Muscle of leg (tissue), 11 donors: ENCODE results near the gene INO80B. TPM values are rescaled to one million over a fixed set of nuclear protein-coding genes. Genes with fewer than 3 reads are reported as not detected.

Source experiments
- DNase-seq: peaks from one replicate; pipeline ENCODE4 v3.0.0; 2013
- H3K27ac ChIP-seq: one replicate; pipeline ENCODE4 v1.5.1; 2013; ENCODE audit warnings: mild to moderate bottlenecking, low read length, control low read depth
- H3K27me3 ChIP-seq: one replicate; pipeline ENCODE4 v1.6.1; 2013; ENCODE audit warnings: low read length; ENCODE audit not compliant: control insufficient read depth, insufficient read depth
- H3K36me3 ChIP-seq: one replicate; pipeline ENCODE4 v1.6.1; 2013; ENCODE audit warnings: low read length; ENCODE audit not compliant: control insufficient read depth, insufficient read depth
- H3K4me1 ChIP-seq: one replicate; pipeline ENCODE4 v1.6.1; 2013; ENCODE audit warnings: low read length; ENCODE audit not compliant: control insufficient read depth, insufficient read depth
- H3K4me3 ChIP-seq: one replicate; pipeline ENCODE4 v1.5.1; 2013; ENCODE audit warnings: low read length, control low read depth
- H3K9me3 ChIP-seq: replicated peaks from 2 replicates; pipeline ENCODE4 v1.6.1; 2013; ENCODE audit warnings: low read depth, low read length; ENCODE audit not compliant: control insufficient read depth
- WGBS: methylation state at CpG from one replicate; pipeline ENCODE4 v1.1.5; 2013; ENCODE audit warnings: missing lambda C conversion rate; ENCODE audit not compliant: insufficient coverage; 5-methylcytosine and 5-hydroxymethylcytosine counted together
- polyA plus RNA-seq, 8 donors: library from polyadenylated mRNA; unstranded; fragments of 120-200 nt; gene quantifications; one replicate each; pipeline versions ENCODE4 v1.2.1 to v1.2.3, GENCODE V29; 2013; ENCODE audit warnings: inconsistent platforms in 1 of 8, low replicate concordance in 1 of 8; ENCODE audit not compliant: insufficient read length in 8 of 8, insufficient read depth in 1 of 8
- total RNA-seq: library from RNA; stranded (reverse); fragments of 120-200 nt; gene quantifications from one replicate; pipeline ENCODE4 v1.2.4, GENCODE V29; 2013

INO80B gene
- total and polyA plus RNA-seq, 9 donors = 15.9 to 26.5 (median 21.1) TPM

GRCh38 chr2:74424995-74425406, 29.9 kb upstream of the INO80B start:
- no peaks in the 10 kb centered on the region for H3K27me3 ChIP-seq
- H3K9me3 ChIP-seq = no peaks in the 10 kb centered on the region
- DNase-seq = no peak
- H3K36me3 ChIP-seq = peaks cover 50% of the 10 kb centered on the region
- H3K27ac ChIP-seq = no peak overlapping the region
- no peak overlapping the region for H3K4me3 ChIP-seq
- 57% methylated on average over 2 of the region's 5 CpGs for WGBS
- H3K4me1 ChIP-seq = peaks cover 8% of the 10 kb centered on the region

DNA sequence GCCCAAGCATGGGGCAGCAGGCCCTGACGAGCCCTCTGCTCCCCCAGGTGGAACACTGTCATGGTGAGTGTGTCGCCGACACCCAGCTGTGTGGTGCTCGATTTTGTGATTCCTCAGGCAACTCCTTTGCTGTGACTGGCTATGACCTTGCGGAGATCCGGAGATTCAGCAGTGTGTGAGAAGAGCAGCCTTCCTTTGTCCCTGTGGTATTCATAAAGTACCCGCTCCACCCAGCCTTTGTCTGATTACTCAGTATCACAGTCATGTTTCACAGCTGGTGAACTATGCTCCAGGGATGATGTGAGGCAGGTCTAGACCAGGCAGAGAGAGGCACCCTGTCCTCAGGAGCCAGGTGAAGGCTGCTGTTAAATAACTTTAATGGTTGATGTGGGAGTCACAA, 29.4 kb upstream of the INO80B start:
- 88% methylated on average over 3 of the region's 7 CpGs for WGBS
- Histone ChIP-seq H3K36me3 (peaks cover 55% of the 10 kb centered on the region), H3K27ac (no peak overlapping the region)

DNA sequence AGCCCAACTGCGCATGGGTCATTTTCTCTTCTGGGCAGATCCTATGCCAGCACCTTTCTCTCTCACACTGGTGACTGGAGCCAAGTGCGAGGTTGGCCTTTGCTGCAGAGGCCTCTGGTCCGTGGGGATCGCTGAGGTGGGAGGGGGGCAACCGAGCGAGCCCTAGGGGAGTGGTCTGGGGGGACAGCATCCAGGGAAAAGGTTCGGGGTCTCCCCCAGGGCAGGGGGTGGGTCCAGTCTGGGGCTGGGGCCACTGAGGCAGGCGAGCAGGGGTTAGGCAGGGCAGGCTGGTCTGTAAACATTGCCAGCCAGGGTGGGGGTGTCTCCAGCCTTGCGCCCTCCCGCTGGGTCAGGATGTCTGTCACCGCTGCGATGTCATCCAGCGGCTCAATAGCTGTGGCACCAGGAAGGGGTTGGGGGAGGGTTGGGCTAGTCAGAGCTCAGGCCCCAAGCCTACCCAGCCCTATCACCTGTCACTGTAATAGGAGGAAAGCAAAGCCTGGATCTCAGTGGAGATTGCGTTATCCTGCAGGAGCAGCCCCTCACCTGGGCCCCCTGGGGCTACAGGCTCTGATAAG, 28.6 kb upstream of the INO80B start:
- H3K36me3 ChIP-seq = peaks cover 63% of the 10 kb centered on the region
- WGBS = 80% methylated on average over 11 of the region's 14 CpGs
- no peak overlapping the region for H3K27ac ChIP-seq
- no peaks in the 10 kb centered on the region for H3K9me3 ChIP-seq
- no peak overlapping the region for H3K4me3 ChIP-seq
- H3K27me3 ChIP-seq = no peaks in the 10 kb centered on the region
- DNase-seq = no peak
- peaks cover 8% of the 10 kb centered on the region for H3K4me1 ChIP-seq

More for the DNA sequence above, 29.4 kb upstream of the INO80B start:
- no peaks in the 10 kb centered on the region for H3K27me3 ChIP-seq
- H3K4me3 ChIP-seq = no peak overlapping the region
- DNase-seq = no peak
- H3K9me3 ChIP-seq = no peaks in the 10 kb centered on the region
- peaks cover 8% of the 10 kb centered on the region for H3K4me1 ChIP-seq

DNA sequence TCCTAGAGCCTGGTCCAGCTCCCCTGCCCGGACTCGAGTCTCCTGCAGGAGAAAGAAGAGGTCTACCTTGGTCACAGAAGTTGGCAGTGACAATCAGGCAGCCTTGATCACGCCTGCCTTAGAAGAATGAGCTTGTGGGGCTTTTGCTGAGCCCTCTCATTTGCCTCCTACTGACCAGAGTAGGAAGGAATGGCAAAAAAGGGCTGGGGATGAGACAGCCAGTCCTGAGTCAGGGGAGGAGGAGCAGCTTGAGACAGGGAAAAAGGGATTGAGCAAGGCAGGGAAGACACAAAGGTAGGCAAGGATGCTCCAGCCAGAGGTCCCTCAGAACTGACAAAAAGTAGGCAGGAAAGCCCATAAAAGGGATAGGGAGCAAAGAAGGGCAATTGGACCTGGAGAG, 27.3 kb upstream of the INO80B start:
- no peak for DNase-seq

GRCh38 chr2:74428675-74429074, 26.2 kb upstream of the INO80B start:
- Histone ChIP-seq H3K4me3 (no peak overlapping the region), H3K36me3 (peaks cover 76% of the 10 kb centered on the region), H3K4me1 (no peaks in the 10 kb centered on the region), H3K9me3 (no peaks in the 10 kb centered on the region), H3K27me3 (no peaks in the 10 kb centered on the region), H3K27ac (no peak overlapping the region)
- no peak for DNase-seq
- 68% methylated on average over 2 of the region's 5 CpGs for WGBS

More for the DNA sequence above, 27.3 kb upstream of the INO80B start:
- no peaks in the 10 kb centered on the region for H3K9me3 ChIP-seq
- H3K27me3 ChIP-seq = no peaks in the 10 kb centered on the region
- no peak overlapping the region for H3K27ac ChIP-seq
- no peaks in the 10 kb centered on the region for H3K4me1 ChIP-seq
- no peak overlapping the region for H3K4me3 ChIP-seq
- peaks cover 75% of the 10 kb centered on the region for H3K36me3 ChIP-seq
- WGBS = 89% methylated on average over 3 of the region's 3 CpGs

GRCh38 chr2:74429487-74430451, 25.1 kb upstream of the INO80B start:
- WGBS = 75% methylated on average over 6 of the region's 18 CpGs
- no peaks in the 10 kb centered on the region for H3K4me1 ChIP-seq
- DNase-seq = no peak
- H3K27me3 ChIP-seq = no peaks in the 10 kb centered on the region
- H3K27ac ChIP-seq = no peak overlapping the region
- peaks cover 77% of the 10 kb centered on the region for H3K36me3 ChIP-seq
- H3K4me3 ChIP-seq = no peak overlapping the region
- H3K9me3 ChIP-seq = no peaks in the 10 kb centered on the region

- no peaks in the 10 kb centered on the region for H3K27me3 ChIP-seq
- WGBS = 88% methylated on average over 6 of the region's 11 CpGs
- H3K9me3 ChIP-seq = no peaks in the 10 kb centered on the region
- no peak overlapping the region for H3K27ac ChIP-seq
- no peaks in the 10 kb centered on the region for H3K4me1 ChIP-seq
- H3K4me3 ChIP-seq = no peak overlapping the region
- peaks cover 78% of the 10 kb centered on the region for H3K36me3 ChIP-seq
- no peak for DNase-seq
Observed at GRCh38 chr2:74430502-74430901, 24.4 kb upstream of the INO80B start.

DNA sequence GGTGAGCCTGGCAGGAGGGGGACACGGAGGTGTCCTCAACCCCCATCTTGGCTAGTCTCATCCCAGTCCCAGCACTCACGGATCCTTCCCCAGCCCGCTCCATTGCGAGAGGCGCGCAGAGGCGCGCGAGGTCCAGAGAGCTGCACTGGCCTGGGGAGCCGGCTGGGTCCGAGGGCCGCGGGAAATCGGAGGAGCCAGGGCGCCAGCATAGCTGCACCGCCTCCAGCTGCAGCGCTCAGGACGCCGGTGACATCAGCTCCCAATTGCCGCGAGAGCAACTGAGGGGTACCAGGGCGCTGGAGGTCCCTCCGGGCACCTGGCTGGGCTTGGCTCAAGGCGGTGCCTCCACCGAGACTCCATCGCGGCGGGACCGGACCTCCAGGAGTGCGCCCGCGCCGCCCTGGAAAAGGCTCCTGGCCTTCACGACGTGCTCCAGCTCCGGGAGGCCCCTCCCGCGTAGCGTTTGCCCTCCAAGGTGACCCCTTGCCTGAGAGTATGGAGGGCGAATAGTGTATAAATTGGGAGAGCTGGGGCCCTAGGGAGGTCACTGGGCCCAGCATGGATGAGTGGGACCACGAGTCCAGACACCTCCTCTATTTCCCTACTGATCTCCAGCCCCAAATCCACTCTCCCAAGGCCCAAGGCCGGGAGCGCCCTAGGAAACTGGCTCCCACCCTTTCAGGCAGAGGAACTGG, 18.6 kb upstream of the INO80B start:
- peak overlapping the region; percentile 4 for H3K4me3 ChIP-seq
- no peak for DNase-seq
- H3K9me3 ChIP-seq = no peaks in the 10 kb centered on the region
- WGBS = 52% methylated on average over 31 of the region's 43 CpGs
- peak overlapping the region; percentile 29 for H3K27ac ChIP-seq
- H3K27me3 ChIP-seq = no peaks in the 10 kb centered on the region
- H3K36me3 ChIP-seq = peaks cover 35% of the 10 kb centered on the region
- H3K4me1 ChIP-seq = peaks cover 52% of the 10 kb centered on the region

DNA sequence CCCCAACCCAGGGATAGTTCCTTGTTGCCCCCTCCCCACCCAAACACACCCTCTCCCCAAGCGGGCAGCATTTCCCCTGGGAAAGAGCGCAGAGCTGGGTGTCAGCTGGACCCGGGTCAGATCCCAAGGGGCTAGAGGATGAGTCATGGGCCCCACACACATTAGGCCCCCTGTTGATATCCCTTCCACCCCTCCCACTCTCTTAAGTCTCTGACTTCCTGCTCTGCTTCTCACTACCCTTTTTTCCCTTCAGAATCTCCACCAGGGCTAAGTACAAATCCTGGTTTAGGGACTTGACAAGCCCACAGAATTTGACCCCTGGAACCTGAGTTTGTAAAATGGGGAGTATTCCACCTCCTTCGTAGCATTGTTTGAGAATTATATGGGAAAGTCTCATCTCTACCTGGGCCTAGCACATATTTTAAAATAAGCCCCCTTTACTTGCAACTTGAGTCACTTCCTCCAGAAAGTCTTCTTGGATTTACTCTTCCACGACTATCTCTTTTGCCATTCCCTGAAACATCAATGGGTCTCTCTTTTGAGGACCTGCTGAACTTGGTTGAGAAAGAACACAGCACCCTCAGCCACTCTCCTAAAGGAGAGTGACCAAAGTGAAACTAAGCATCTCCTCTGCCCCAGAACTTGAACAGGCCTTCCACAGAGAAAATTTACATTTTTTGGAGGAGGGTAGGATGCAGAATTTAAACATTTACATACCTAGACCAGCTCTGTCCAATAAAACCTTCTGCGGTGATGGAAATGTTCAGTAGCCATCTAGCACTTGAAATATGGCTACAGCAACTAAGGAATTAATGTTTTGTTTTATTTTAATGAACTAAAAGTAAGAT, 17.8 kb upstream of the INO80B start:
- H3K36me3 ChIP-seq = peaks cover 27% of the 10 kb centered on the region
- peaks cover 60% of the 10 kb centered on the region for H3K4me1 ChIP-seq
- H3K9me3 ChIP-seq = no peaks in the 10 kb centered on the region
- H3K27me3 ChIP-seq = peaks cover 2% of the 10 kb centered on the region
- H3K27ac ChIP-seq = peak overlapping the region; percentile 29
- 44% methylated on average over 4 of the region's 6 CpGs for WGBS
- no peak for DNase-seq
- no peak overlapping the region for H3K4me3 ChIP-seq
